Neural progenitor cell (in vitro differentiated cells): ENCODE results near the gene NTRK3. TPM values are rescaled to one million over a fixed set of nuclear protein-coding genes. Genes with fewer than 3 reads are reported as not detected.

Source experiments
- DNase-seq: peaks from one replicate; pipeline ENCODE4 v3.0.0-alpha.2; 2016; ENCODE audit warnings: low spot score
- H2AFZ ChIP-seq: fragments of 200-600 bp; sonication (generic); replicated peaks from 2 replicates; pipeline ENCODE4 v1.6.1; 2016; ENCODE audit warnings: antibody characterized with exemption
- H3F3A ChIP-seq: fragments of 200-600 bp; sonication (generic); 2 replicates; pipeline ENCODE4 v1.6.1; 2016; ENCODE audit warnings: antibody characterized with exemption, low read depth
- H3K27ac ChIP-seq: fragments of 200-600 bp; sonication (generic); 2 replicates; pipeline ENCODE4 v1.5.1; 2016; ENCODE audit warnings: mild to moderate bottlenecking
- H3K27me3 ChIP-seq: fragments of 200-600 bp; sonication (generic); 2 replicates; pipeline ENCODE4 v1.6.1; 2016; ENCODE audit warnings: mild to moderate bottlenecking, moderate library complexity
- H3K36me3 ChIP-seq: fragments of 200-600 bp; sonication (generic); 2 replicates; pipeline ENCODE4 v1.5.1; 2016
- H3K4me1 ChIP-seq: fragments of 200-600 bp; sonication (generic); 2 replicates; pipeline ENCODE4 v1.6.1; 2016; ENCODE audit warnings: mixed run types
- H3K4me2 ChIP-seq: fragments of 200-600 bp; sonication (generic); 2 replicates; pipeline ENCODE4 v1.6.1; 2016
- H3K4me3 ChIP-seq: fragments of 200-600 bp; sonication (generic); 2 replicates; pipeline ENCODE4 v1.5.1; 2016
- H3K79me2 ChIP-seq: fragments of 200-600 bp; sonication (generic); 2 replicates; pipeline ENCODE4 v1.6.1; 2016; ENCODE audit warnings: low read depth
- H3K9ac ChIP-seq: fragments of 200-600 bp; sonication (generic); 2 replicates; pipeline ENCODE4 v1.6.1; 2016
- H3K9me3 ChIP-seq: fragments of 200-600 bp; sonication (generic); 2 replicates; pipeline ENCODE4 v1.5.1; 2016; ENCODE audit warnings: low read depth
- H4K20me1 ChIP-seq: fragments of 200-600 bp; sonication (generic); 2 replicates; pipeline ENCODE4 v1.6.1; 2016; ENCODE audit warnings: low read depth
- H3K27ac Mint-ChIP-seq: 3 replicates; pipeline ENCODE4 v1.8.0; 2021; ENCODE audit warnings: mixed read lengths
- H3K27me3 Mint-ChIP-seq: 2 replicates; pipeline ENCODE4 v1.8.0; 2022; ENCODE audit warnings: low read depth, mild to moderate bottlenecking, inconsistent platforms, moderate library complexity, mixed read lengths; ENCODE audit not compliant: insufficient read depth
- H3K36me3 Mint-ChIP-seq: 3 replicates; pipeline ENCODE4 v1.8.0; 2021; ENCODE audit warnings: mixed read lengths
- H3K4me1 Mint-ChIP-seq: 3 replicates; pipeline ENCODE4 v1.8.0; 2021; ENCODE audit warnings: mixed read lengths
- H3K4me3 Mint-ChIP-seq: 3 replicates; pipeline ENCODE4 v1.8.0; 2021; ENCODE audit warnings: mild to moderate bottlenecking, moderate library complexity, mixed read lengths
- H3K9me3 Mint-ChIP-seq: 3 replicates; pipeline ENCODE4 v1.8.0; 2020; ENCODE audit warnings: mixed read lengths
- EZH2 ChIP-seq: fragments of 200-600 bp; sonication (generic); IDR thresholded peaks from 2 replicates; pipeline ENCODE4 v1.6.1; 2017; ENCODE audit warnings: antibody characterized with exemption, mild to moderate bottlenecking, moderate library complexity
- EZH2phosphoT487 ChIP-seq: fragments of 200-600 bp; sonication (generic); IDR thresholded peaks from 2 replicates; pipeline ENCODE4 v1.6.1; 2017; ENCODE audit warnings: antibody characterized with exemption
- total RNA-seq: library from RNA; depleted of rRNA; stranded (reverse); fragments of >200 nt; gene quantifications from 2 replicates; pipeline ENCODE4 v1.2.3, GENCODE V29; 2015; ENCODE audit warnings: low replicate concordance
- TF ChIP-seq, protein P1 (sequence below): fragments of 200-600 bp; sonication (generic); IDR thresholded peaks from 2 replicates; pipeline ENCODE4 v1.5.1; 2017; ENCODE audit warnings: antibody characterized with exemption, mild to moderate bottlenecking

The NTRK3 gene
- total RNA-seq, 1 donor from 2014 or later, result 2.0 TPM

DNA sequence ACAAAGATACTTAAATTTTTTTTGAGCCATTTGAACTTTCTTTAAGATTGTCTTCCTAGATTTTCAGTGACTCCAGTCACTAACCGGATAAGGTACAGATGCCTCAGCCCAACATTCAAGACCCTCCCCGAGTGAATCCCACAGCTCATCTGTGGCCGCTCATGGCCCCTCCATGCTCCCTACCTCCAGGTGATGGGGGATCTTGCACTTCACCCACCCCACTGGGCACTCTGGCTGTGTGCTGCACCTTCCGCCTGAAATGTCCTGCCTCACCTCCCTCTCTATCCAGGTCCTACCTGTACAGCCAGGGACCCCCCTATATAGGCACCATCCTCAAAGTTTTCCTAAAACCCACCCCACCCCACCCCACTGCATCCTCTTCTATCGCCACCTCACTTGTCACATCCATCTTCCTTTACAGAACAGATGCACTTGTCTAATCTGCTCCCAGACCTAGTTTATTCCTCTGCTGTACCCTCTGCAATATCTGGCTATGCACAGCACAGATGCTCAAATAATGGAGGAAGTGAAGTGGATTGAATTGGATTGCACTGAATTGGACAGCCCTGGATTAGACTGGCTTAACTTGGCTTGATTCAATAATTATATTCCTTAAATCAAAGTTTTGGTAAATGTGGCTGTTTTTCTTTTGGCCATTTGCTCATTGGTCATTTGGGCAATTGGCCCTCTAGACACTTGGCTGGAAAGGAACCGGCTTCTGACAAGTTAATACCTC, 24.5 kb downstream of the NTRK3 start:
- H3K27me3 Mint-ChIP-seq, result peaks cover 7% of the 10 kb centered on the region
- H3K79me2 ChIP-seq, result no peaks in the 10 kb centered on the region
- no peak overlapping the region for H3K4me3 Mint-ChIP-seq

DNA sequence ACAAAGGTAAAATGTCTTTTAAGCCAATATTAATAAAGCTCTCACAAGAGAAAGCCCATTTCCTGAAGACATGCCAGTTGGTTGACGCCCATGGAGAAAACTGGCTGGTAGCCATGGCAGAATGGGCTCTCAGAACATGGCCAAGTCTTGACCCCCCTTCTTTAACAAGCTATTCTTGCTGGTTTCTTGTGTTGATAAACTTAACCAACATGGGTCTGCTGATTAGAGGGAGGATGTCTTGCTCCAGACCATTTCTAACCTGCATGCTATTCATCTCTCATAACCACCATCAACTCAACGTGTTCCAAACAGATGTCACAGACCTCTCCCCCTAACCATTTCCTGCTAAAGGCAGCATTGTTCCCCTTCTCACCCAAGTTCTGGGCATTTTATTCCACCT, 25.7 kb downstream of the NTRK3 start:
- no peaks in the 10 kb centered on the region for H3K9me3 ChIP-seq

More for the DNA sequence above, 24.5 kb downstream of the NTRK3 start:
- no peak overlapping the region for H2AFZ ChIP-seq
- no peaks in the 10 kb centered on the region for H3K27me3 ChIP-seq
- no peak for DNase-seq
- no peaks in the 10 kb centered on the region for H3K36me3 ChIP-seq
- H3K4me3 ChIP-seq, result no peak overlapping the region
- Mint-ChIP-seq H3K36me3 (no peaks in the 10 kb centered on the region), H3K4me1 (peaks cover 3% of the 10 kb centered on the region), H3K27ac (no peak overlapping the region), H3K9me3 (no peaks in the 10 kb centered on the region)
- H3K4me2 ChIP-seq, result no peak overlapping the region
- peaks cover 6% of the 10 kb centered on the region for H3K4me1 ChIP-seq
- H4K20me1 ChIP-seq, result no peaks in the 10 kb centered on the region
- TF ChIP-seq EZH2phosphoT487 (no peak), EZH2 (no peak)
- TF ChIP-seq, protein P1, sequence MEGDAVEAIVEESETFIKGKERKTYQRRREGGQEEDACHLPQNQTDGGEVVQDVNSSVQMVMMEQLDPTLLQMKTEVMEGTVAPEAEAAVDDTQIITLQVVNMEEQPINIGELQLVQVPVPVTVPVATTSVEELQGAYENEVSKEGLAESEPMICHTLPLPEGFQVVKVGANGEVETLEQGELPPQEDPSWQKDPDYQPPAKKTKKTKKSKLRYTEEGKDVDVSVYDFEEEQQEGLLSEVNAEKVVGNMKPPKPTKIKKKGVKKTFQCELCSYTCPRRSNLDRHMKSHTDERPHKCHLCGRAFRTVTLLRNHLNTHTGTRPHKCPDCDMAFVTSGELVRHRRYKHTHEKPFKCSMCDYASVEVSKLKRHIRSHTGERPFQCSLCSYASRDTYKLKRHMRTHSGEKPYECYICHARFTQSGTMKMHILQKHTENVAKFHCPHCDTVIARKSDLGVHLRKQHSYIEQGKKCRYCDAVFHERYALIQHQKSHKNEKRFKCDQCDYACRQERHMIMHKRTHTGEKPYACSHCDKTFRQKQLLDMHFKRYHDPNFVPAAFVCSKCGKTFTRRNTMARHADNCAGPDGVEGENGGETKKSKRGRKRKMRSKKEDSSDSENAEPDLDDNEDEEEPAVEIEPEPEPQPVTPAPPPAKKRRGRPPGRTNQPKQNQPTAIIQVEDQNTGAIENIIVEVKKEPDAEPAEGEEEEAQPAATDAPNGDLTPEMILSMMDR, result no peak
- no peak overlapping the region for H3K27ac ChIP-seq
- no peaks in the 10 kb centered on the region for H3F3A ChIP-seq
- H3K9me3 ChIP-seq, result no peaks in the 10 kb centered on the region
- H3K9ac ChIP-seq, result no peak overlapping the region

DNA sequence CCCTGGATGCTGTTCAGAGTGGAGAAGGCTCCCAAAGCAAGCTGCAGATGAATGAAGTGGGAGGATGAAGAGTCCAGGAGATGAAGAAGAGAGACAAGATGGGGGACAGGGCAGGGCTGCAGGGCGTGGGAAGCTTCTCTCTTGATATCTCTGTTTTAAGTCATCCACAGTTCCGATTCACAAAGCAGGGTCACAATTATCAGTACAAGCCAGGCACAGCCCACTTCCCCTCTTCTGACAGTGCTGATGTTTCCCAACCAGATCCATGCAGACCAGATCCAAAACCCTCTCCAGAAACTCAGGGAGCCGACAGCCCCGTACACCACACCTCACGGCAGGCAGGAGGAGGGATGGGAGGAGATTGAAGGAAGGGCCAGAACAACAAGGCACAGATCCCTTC, 31.1 kb downstream of the NTRK3 start:
- Mint-ChIP-seq H3K9me3 (no peaks in the 10 kb centered on the region), H3K4me3 (no peak overlapping the region), H3K27ac (peak overlapping the region; percentile 66), H3K36me3 (no peaks in the 10 kb centered on the region), H3K4me1 (no peaks in the 10 kb centered on the region), H3K27me3 (peaks cover 8% of the 10 kb centered on the region)
- Histone ChIP-seq H2AFZ (no peak overlapping the region), H3K4me2 (no peak overlapping the region), H3K79me2 (no peaks in the 10 kb centered on the region), H4K20me1 (no peaks in the 10 kb centered on the region), H3K4me1 (no peaks in the 10 kb centered on the region), H3F3A (no peaks in the 10 kb centered on the region), H3K4me3 (no peak overlapping the region), H3K9me3 (no peaks in the 10 kb centered on the region), H3K27ac (no peak overlapping the region), H3K9ac (no peak overlapping the region), H3K27me3 (no peaks in the 10 kb centered on the region), H3K36me3 (no peaks in the 10 kb centered on the region)
- DNase-seq, result no peak
- TF ChIP-seq, protein P1, result no peak
- TF ChIP-seq EZH2phosphoT487 (no peak), EZH2 (no peak)

More for the DNA sequence above, 25.7 kb downstream of the NTRK3 start:
- Mint-ChIP-seq H3K4me3 (no peak overlapping the region), H3K27me3 (peaks cover 7% of the 10 kb centered on the region), H3K36me3 (no peaks in the 10 kb centered on the region), H3K27ac (no peak overlapping the region), H3K4me1 (peaks cover 3% of the 10 kb centered on the region), H3K9me3 (no peaks in the 10 kb centered on the region)
- Histone ChIP-seq H3K27me3 (no peaks in the 10 kb centered on the region), H3K4me2 (no peak overlapping the region), H3K36me3 (no peaks in the 10 kb centered on the region), H3K9ac (no peak overlapping the region), H3F3A (no peaks in the 10 kb centered on the region), H3K4me3 (no peak overlapping the region), H4K20me1 (no peaks in the 10 kb centered on the region), H3K27ac (no peak overlapping the region), H2AFZ (no peak overlapping the region), H3K4me1 (peaks cover 6% of the 10 kb centered on the region), H3K79me2 (no peaks in the 10 kb centered on the region)
- DNase-seq, result no peak
- TF ChIP-seq EZH2phosphoT487 (no peak), EZH2 (no peak)
- TF ChIP-seq, protein P1, result no peak
